SK-N-SH (cell line): ENCODE measurements around the gene SBF2. TPM values are rescaled to one million over a fixed set of nuclear protein-coding genes. Genes with fewer than 3 reads are reported as not detected.

ENCODE experiments used
- CTCF ChIA-PET: fragments of 300-600, 350-600 bp; formaldehyde crosslinking; extraction: SDS; loops from one replicate; lab custom pipeline; 2021; lab: Yijun Ruan, JAX
- POLR2A ChIA-PET: fragments of 350-600 bp; sonication (Branson Sonifier 250); formaldehyde crosslinking; extraction: SDS; loops from one replicate; lab custom pipeline; 2020; ENCODE audit warnings: antibody characterized with exemption, inconsistent platforms; lab: Yijun Ruan, JAX
- DNase-seq: peaks from one replicate; pipeline ENCODE4 v3.0.0; 2012
- H2AFZ ChIP-seq: fragments of 200-600 bp; sonication (generic); 2 replicates; pipeline ENCODE4 v1.8.1; 2016; ENCODE audit warnings: antibody characterized with exemption, mild to moderate bottlenecking, low read depth
- H3F3A ChIP-seq: fragments of 200-600 bp; sonication (generic); replicated peaks from 2 replicates; pipeline ENCODE3; 2016; ENCODE audit warnings: antibody characterized with exemption, mild to moderate bottlenecking; ENCODE audit not compliant: insufficient read depth
- H3K27ac ChIP-seq, 2 experiments: fragments of 200-500 bp in 1 of 2; fragments of 200-600 bp in 1 of 2; sonication (Bioruptor generic) in 1 of 2; sonication (generic), shearing (Covaris generic) in 1 of 2; 2 replicates each; pipeline versions ENCODE4 v1.5.1 to v1.6.1; 2014 to 2016; ENCODE audit warnings: low read depth in 2 of 2, inconsistent platforms in 1 of 2, low read length in 1 of 2, mild to moderate bottlenecking in 1 of 2, mixed read lengths in 1 of 2
- H3K27me3 ChIP-seq: fragments of 200-600 bp; sonication (generic), shearing (Covaris generic); 2 replicates; pipeline ENCODE4 v1.6.1; 2016; ENCODE audit warnings: mixed run types; ENCODE audit not compliant: insufficient read depth
- H3K36me3 ChIP-seq, 2 experiments: fragments of 200-500 bp in 1 of 2; fragments of 200-600 bp in 1 of 2; sonication (Bioruptor generic) in 1 of 2; sonication (generic) in 1 of 2; replicated peaks in 1 of 2; 2 replicates each; pipeline versions ENCODE3 to v1.5.1; 2014 to 2016; ENCODE audit warnings: low read length in 1 of 2, mild to moderate bottlenecking in 1 of 2; ENCODE audit not compliant: insufficient read depth in 2 of 2, control insufficient read depth in 1 of 2
- H3K4me1 ChIP-seq, 2 experiments: fragments of 200-500 bp in 1 of 2; fragments of 200-600 bp in 1 of 2; sonication (Bioruptor generic) in 1 of 2; sonication (generic), shearing (Covaris generic) in 1 of 2; 2 replicates each; pipeline versions ENCODE4 v1.5.1 to v1.6.1; 2014 to 2016; ENCODE audit warnings: low read depth in 1 of 2, low read length in 1 of 2, mixed run types in 1 of 2; ENCODE audit not compliant: insufficient read depth in 2 of 2, control insufficient read depth in 1 of 2
- H3K4me2 ChIP-seq: fragments of 200-600 bp; sonication (generic), shearing (Covaris generic); 2 replicates; pipeline ENCODE4 v1.6.1; 2017; ENCODE audit warnings: mixed run types
- H3K4me3 ChIP-seq, 2 experiments: fragments of 200-500 bp in 1 of 2; fragments of 200-600 bp in 1 of 2; sonication (Bioruptor generic) in 1 of 2; sonication (generic), shearing (Covaris generic) in 1 of 2; 2 replicates each; pipeline versions ENCODE4 v1.5.1 to v1.8.1; 2014 to 2016; ENCODE audit warnings: low read depth in 2 of 2, inconsistent platforms in 1 of 2, low read length in 1 of 2, mild to moderate bottlenecking in 1 of 2, mixed read lengths in 1 of 2, moderate library complexity in 1 of 2
- H3K79me2 ChIP-seq: fragments of 200-600 bp; sonication (generic); 2 replicates; pipeline ENCODE4 v1.8.1; 2017; ENCODE audit warnings: mild to moderate bottlenecking; ENCODE audit not compliant: insufficient read depth
- H3K9ac ChIP-seq: fragments of 200-600 bp; sonication (generic); 2 replicates; pipeline ENCODE4 v1.6.1; 2017; ENCODE audit warnings: mixed run types
- H3K9me2 ChIP-seq: fragments of 200-600 bp; sonication (generic); 2 replicates; pipeline ENCODE4 v1.6.1; 2017; ENCODE audit warnings: mixed run types
- H3K9me3 ChIP-seq: fragments of 200-600 bp; sonication (generic); 2 replicates; pipeline ENCODE4 v1.6.1; 2017; ENCODE audit warnings: mixed run types, mild to moderate bottlenecking, moderate library complexity
- H4K20me1 ChIP-seq: fragments of 200-600 bp; sonication (generic); 2 replicates; pipeline ENCODE4 v1.6.1; 2017; ENCODE audit warnings: mild to moderate bottlenecking, mixed run types; ENCODE audit not compliant: insufficient read depth
- EZH2phosphoT487 ChIP-seq: fragments of 200-600 bp; sonication (generic); IDR thresholded peaks from 2 replicates; pipeline ENCODE4 v1.6.1; 2017; ENCODE audit warnings: low read depth, mixed run types, mild to moderate bottlenecking, antibody characterized with exemption, moderate library complexity, borderline replicate concordance
- FOSL2 ChIP-seq: IDR thresholded peaks from 2 replicates; pipeline ENCODE4 v1.4.0; 2012; ENCODE audit warnings: low read depth, mild to moderate bottlenecking, moderate library complexity, borderline replicate concordance
- FOXM1 ChIP-seq: IDR thresholded peaks from 2 replicates; pipeline ENCODE4 v1.4.0; 2012; ENCODE audit warnings: low read depth, mild to moderate bottlenecking
- MEF2A ChIP-seq: IDR thresholded peaks from 2 replicates; pipeline ENCODE4 v1.4.0; 2012; ENCODE audit warnings: low read depth, borderline replicate concordance
- MXI1 ChIP-seq: IDR thresholded peaks from 2 replicates; pipeline ENCODE4 v1.6.1; 2012; ENCODE audit warnings: mild to moderate bottlenecking, low read depth, low read length, improper control_type of control experiment
- POLR2AphosphoS5 ChIP-seq: IDR thresholded peaks from 2 replicates; pipeline ENCODE4 v1.6.1; 2012; ENCODE audit warnings: low read depth, low read length
- RCOR1 ChIP-seq: fragments of 150-350 bp; IDR thresholded peaks from 2 replicates; pipeline ENCODE4 v1.6.1; 2017; ENCODE audit warnings: antibody characterized with exemption, low read length
- SMC3 ChIP-seq: IDR thresholded peaks from 2 replicates; pipeline ENCODE4 v1.6.1; 2012; ENCODE audit warnings: low read depth, low read length, improper control_type of control experiment
- TAF1 ChIP-seq: IDR thresholded peaks from 2 replicates; pipeline ENCODE4 v1.6.1; 2012; ENCODE audit warnings: low read depth, mild to moderate bottlenecking, low read length, moderate library complexity, borderline replicate concordance
- TCF12 ChIP-seq: IDR thresholded peaks from 2 replicates; pipeline ENCODE4 v1.4.0; 2012
- USF1 ChIP-seq: IDR thresholded peaks from 2 replicates; pipeline ENCODE4 v1.4.0; 2012; ENCODE audit warnings: low read depth, borderline replicate concordance
- USF2 ChIP-seq: fragments of 150-350 bp; IDR thresholded peaks from 2 replicates; pipeline ENCODE4 v1.6.1; 2017; ENCODE audit warnings: antibody characterized with exemption, low read length, low read depth, borderline replicate concordance
- YY1 ChIP-seq: IDR thresholded peaks from 2 replicates; pipeline ENCODE4 v1.4.0; 2012; ENCODE audit warnings: low read depth, mild to moderate bottlenecking
- WGBS: methylation state at CpG from one replicate; pipeline ENCODE4 v1.1.6; 2017; ENCODE audit warnings: low lambda C conversion rate; 5-methylcytosine and 5-hydroxymethylcytosine counted together
- polyA plus RNA-seq, 3 experiments: library from polyadenylated mRNA; depleted of rRNA; stranded (reverse); fragments of >200 nt; gene quantifications; 2 replicates each; pipeline ENCODE4 v1.2.3, GENCODE V29; 2012
- TF ChIP-seq, protein P1 (sequence below): fragments of 200-600 bp; sonication (generic); IDR thresholded peaks from 2 replicates; pipeline ENCODE4 v1.6.1; 2017; ENCODE audit warnings: antibody characterized with exemption, mild to moderate bottlenecking, moderate library complexity
- TF ChIP-seq, protein P2 (sequence below): IDR thresholded peaks from 2 replicates; pipeline ENCODE4 v1.4.0; 2012; ENCODE audit warnings: low read depth

SBF2 gene
- polyA plus RNA-seq, 1 of the 3 experiments (the other 2 are of a cell fraction): 23.0 TPM

GRCh38 chr11:9738116-9738515 is 555.9 kb downstream of the SBF2 start:
- H3K9me2 ChIP-seq: no peaks in the 10 kb centered on the region
- TF ChIP-seq, protein P1, sequence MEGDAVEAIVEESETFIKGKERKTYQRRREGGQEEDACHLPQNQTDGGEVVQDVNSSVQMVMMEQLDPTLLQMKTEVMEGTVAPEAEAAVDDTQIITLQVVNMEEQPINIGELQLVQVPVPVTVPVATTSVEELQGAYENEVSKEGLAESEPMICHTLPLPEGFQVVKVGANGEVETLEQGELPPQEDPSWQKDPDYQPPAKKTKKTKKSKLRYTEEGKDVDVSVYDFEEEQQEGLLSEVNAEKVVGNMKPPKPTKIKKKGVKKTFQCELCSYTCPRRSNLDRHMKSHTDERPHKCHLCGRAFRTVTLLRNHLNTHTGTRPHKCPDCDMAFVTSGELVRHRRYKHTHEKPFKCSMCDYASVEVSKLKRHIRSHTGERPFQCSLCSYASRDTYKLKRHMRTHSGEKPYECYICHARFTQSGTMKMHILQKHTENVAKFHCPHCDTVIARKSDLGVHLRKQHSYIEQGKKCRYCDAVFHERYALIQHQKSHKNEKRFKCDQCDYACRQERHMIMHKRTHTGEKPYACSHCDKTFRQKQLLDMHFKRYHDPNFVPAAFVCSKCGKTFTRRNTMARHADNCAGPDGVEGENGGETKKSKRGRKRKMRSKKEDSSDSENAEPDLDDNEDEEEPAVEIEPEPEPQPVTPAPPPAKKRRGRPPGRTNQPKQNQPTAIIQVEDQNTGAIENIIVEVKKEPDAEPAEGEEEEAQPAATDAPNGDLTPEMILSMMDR: no peak
- no peak for TF ChIP-seq POLR2AphosphoS5
- no peak for TF ChIP-seq SMC3
- no peak for TF ChIP-seq FOXM1
- H3K9ac ChIP-seq: no peak overlapping the region
- DNase-seq: no peak
- POLR2A ChIA-PET: no interaction called here
- no peaks in the 10 kb centered on the region for H4K20me1 ChIP-seq
- CTCF ChIA-PET: interaction anchor here (1.0 to 2.9 kb wide), 4 partner anchors 11 to 570 kb away, joined by 3 to 15 read pairs (median 4); no protein-coding TSS in a partner anchor
- no peaks in the 10 kb centered on the region for H3F3A ChIP-seq
- H2AFZ ChIP-seq: no peak overlapping the region
- no peak overlapping the region for H3K4me3 ChIP-seq
- H3K9me3 ChIP-seq: no peaks in the 10 kb centered on the region
- H3K4me2 ChIP-seq: no peak overlapping the region
- H3K4me1 ChIP-seq: no peaks in the 10 kb centered on the region
- H3K27me3 ChIP-seq: no peaks in the 10 kb centered on the region
- no peak overlapping the region for H3K27ac ChIP-seq
- H3K79me2 ChIP-seq: no peaks in the 10 kb centered on the region; the same call in 1 of the 2 replicates
- WGBS: 79% methylated on average over 3 of the region's 3 CpGs
- peaks cover 35 to 75% of the 10 kb centered on the region in 2 experiments for H3K36me3 ChIP-seq

DNA sequence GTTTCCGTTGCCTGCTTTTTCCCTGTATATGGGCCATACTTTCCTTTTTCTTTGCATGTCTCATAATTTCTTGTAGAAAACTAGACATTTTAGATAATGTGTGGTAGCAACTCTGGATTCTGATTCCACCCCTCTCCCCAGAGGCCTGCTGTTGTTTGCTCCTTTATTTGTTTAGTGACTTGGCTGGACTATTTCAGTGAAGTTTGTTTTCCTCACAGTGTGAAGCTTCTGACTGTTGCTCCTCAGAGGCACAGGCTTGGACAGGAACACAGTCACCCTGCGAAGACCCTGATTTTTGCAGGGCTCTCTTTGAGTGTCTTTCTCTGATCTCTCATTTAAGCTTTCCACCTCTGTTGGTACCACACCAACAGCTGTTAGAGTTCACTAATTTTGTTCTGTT is 557.7 kb downstream of the SBF2 start:
- Histone ChIP-seq H3K79me2 (no peaks in the 10 kb centered on the region; the same call in 1 of the 2 replicates), H3K4me2 (no peak overlapping the region), H3K27ac (no peak overlapping the region), H2AFZ (no peak overlapping the region), H3K4me3 (no peak overlapping the region), H3K9me3 (no peaks in the 10 kb centered on the region), H3K4me1 (no peaks in the 10 kb centered on the region), H3K27me3 (no peaks in the 10 kb centered on the region), H3K9me2 (no peaks in the 10 kb centered on the region), H4K20me1 (no peaks in the 10 kb centered on the region), H3K9ac (no peak overlapping the region), H3K36me3 (peaks cover 37 to 73% of the 10 kb centered on the region in 2 experiments), H3F3A (no peaks in the 10 kb centered on the region)
- no peak for TF ChIP-seq MXI1
- no peak for TF ChIP-seq TAF1
- no peak for TF ChIP-seq YY1
- TF ChIP-seq POLR2AphosphoS5: no peak
- TF ChIP-seq TCF12: no peak
- no peak for TF ChIP-seq USF2
- TF ChIP-seq RCOR1: no peak
- no peak for TF ChIP-seq FOSL2
- no peak for TF ChIP-seq EZH2phosphoT487
- TF ChIP-seq MEF2A: no peak
- TF ChIP-seq, protein P2, sequence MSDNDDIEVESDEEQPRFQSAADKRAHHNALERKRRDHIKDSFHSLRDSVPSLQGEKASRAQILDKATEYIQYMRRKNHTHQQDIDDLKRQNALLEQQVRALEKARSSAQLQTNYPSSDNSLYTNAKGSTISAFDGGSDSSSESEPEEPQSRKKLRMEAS: no peak
- no peak for TF ChIP-seq USF1
- POLR2A ChIA-PET: no interaction called here
- 93% methylated on average over 2 of the region's 2 CpGs for WGBS
- DNase-seq: no peak
- CTCF ChIA-PET: interaction anchor here (1.3 to 2.9 kb wide), 3 partner anchors 12 to 21 kb away, joined by 3 to 15 read pairs (median 5); no protein-coding TSS in a partner anchor
